ENCODE data around the gene VIPR1.
"Not testable (repeated sequence)": the region's sequence is repeated elsewhere in the genome, so short reads cannot be mapped to it uniquely, and the experiment has no call there.

Gene VIPR1

GRCh38 chr3:42550250-42550649 is 47.8 kb downstream of the VIPR1 start:
- H3K4me3 ChIP-seq (ENCODE audit: low read depth in 1 of 2, low read length in 1 of 2) = no peak overlapping the region
- H3K9me3 ChIP-seq = no peaks in the 10 kb centered on the region
- TF ChIP-seq CTCF (IDR thresholded peaks at IDR 0.05) = no peak
- H3K4me1 ChIP-seq (ENCODE audit: control insufficient read depth in 1 of 2, insufficient read depth in 1 of 2, low read depth in 1 of 2, low read length in 1 of 2) = no peaks in the 10 kb centered on the region
- no peaks in the 10 kb centered on the region for H3K27me3 ChIP-seq
- no peak overlapping the region for H3K27ac ChIP-seq
- H3K36me3 ChIP-seq = peaks cover 51% of the 10 kb centered on the region

- Histone ChIP-seq H3K36me3 (peaks cover 72% of the 10 kb centered on the region), H3K9me3 (no peaks in the 10 kb centered on the region), H3K27ac (no peak overlapping the region), H3K4me1 (ENCODE audit: control insufficient read depth in 1 of 2, insufficient read depth in 1 of 2, low read depth in 1 of 2, low read length in 1 of 2) (no peaks in the 10 kb centered on the region), H3K4me3 (ENCODE audit: low read depth in 1 of 2, low read length in 1 of 2) (no peak overlapping the region), H3K27me3 (no peaks in the 10 kb centered on the region)
- TF ChIP-seq CTCF (IDR thresholded peaks at IDR 0.05) = no peak
Observed at GRCh38 chr3:42552830-42553229, 50.4 kb downstream of the VIPR1 start.

- peaks cover 86% of the 10 kb centered on the region for H3K36me3 ChIP-seq
- H3K27ac ChIP-seq = no peak overlapping the region
- no peaks in the 10 kb centered on the region for H3K4me1 ChIP-seq (ENCODE audit: control insufficient read depth in 1 of 2, insufficient read depth in 1 of 2, low read depth in 1 of 2, low read length in 1 of 2)
- H3K27me3 ChIP-seq = no peaks in the 10 kb centered on the region
- no peak for TF ChIP-seq CTCF (IDR thresholded peaks at IDR 0.05)
- H3K9me3 ChIP-seq = no peaks in the 10 kb centered on the region
- H3K4me3 ChIP-seq (ENCODE audit: low read depth in 1 of 2, low read length in 1 of 2) = no peak overlapping the region
Observed at GRCh38 chr3:42556089-42556632, 53.7 kb downstream of the VIPR1 start.

- not testable (repeated sequence) for H3K27ac ChIP-seq; H3K27me3 ChIP-seq; H3K4me3 ChIP-seq (ENCODE audit: low read depth in 1 of 2, low read length in 1 of 2); H3K4me1 ChIP-seq (ENCODE audit: control insufficient read depth in 1 of 2, insufficient read depth in 1 of 2, low read depth in 1 of 2, low read length in 1 of 2); H3K9me3 ChIP-seq
- peaks cover 87% of the 10 kb centered on the region for H3K36me3 ChIP-seq
Observed at GRCh38 chr3:42556817-42557216, 54.4 kb downstream of the VIPR1 start.

- H3K27me3 ChIP-seq = no peaks in the 10 kb centered on the region
- H3K4me3 ChIP-seq (ENCODE audit: low read depth in 1 of 2, low read length in 1 of 2) = no peak overlapping the region
- no peak for TF ChIP-seq CTCF (IDR thresholded peaks at IDR 0.05)
- peaks cover 87% of the 10 kb centered on the region for H3K36me3 ChIP-seq
- H3K9me3 ChIP-seq = no peaks in the 10 kb centered on the region
- H3K4me1 ChIP-seq (ENCODE audit: control insufficient read depth in 1 of 2, insufficient read depth in 1 of 2, low read depth in 1 of 2, low read length in 1 of 2) = no peaks in the 10 kb centered on the region
- no peak overlapping the region for H3K27ac ChIP-seq
Observed at GRCh38 chr3:42557854-42558253, 55.4 kb downstream of the VIPR1 start.

- Histone ChIP-seq H3K27me3 (no peaks in the 10 kb centered on the region), H3K9me3 (no peaks in the 10 kb centered on the region), H3K27ac (no peak overlapping the region), H3K4me3 (ENCODE audit: low read depth in 1 of 2, low read length in 1 of 2) (no peak overlapping the region), H3K36me3 (peaks cover 76% of the 10 kb centered on the region), H3K4me1 (ENCODE audit: control insufficient read depth in 1 of 2, insufficient read depth in 1 of 2, low read depth in 1 of 2, low read length in 1 of 2) (no peaks in the 10 kb centered on the region)
- no peak for TF ChIP-seq CTCF (IDR thresholded peaks at IDR 0.05)
Observed at GRCh38 chr3:42562047-42562907, 59.8 kb downstream of the VIPR1 start.
